ENCODE results near the gene TNFSF18.
"Not testable (repeated sequence)": the region's sequence is repeated elsewhere in the genome, so short reads cannot be mapped to it uniquely, and the experiment has no call there.

Gene TNFSF18, protein sequence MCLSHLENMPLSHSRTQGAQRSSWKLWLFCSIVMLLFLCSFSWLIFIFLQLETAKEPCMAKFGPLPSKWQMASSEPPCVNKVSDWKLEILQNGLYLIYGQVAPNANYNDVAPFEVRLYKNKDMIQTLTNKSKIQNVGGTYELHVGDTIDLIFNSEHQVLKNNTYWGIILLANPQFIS

DNA sequence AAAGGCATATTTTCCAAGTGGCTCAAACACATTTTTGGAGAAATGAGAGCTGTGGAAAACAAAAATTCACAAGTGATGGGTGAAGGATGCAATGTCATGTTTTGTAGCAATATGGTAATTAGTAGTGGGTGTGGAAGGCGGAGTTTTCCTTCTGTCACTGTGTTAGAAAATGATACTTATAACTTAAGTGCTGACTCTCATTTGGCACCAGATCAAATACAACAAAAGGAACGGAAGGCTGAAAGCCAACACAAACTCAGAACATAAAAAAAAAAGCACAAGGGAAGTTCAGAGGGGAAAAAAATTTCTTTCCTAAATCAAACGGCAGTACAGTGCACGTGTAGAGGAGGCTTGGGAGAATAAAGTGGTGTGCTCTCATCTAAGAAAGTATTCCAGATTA, at the start of gene TNFSF18:
TSS of gene TNFSF18 (minus strand) at position 77 of the 400 bp plus-strand sequence. CDS start at position 32, 45 bp downstream.
- DNase-seq (ENCODE audit: low spot score), result no peak

DNA sequence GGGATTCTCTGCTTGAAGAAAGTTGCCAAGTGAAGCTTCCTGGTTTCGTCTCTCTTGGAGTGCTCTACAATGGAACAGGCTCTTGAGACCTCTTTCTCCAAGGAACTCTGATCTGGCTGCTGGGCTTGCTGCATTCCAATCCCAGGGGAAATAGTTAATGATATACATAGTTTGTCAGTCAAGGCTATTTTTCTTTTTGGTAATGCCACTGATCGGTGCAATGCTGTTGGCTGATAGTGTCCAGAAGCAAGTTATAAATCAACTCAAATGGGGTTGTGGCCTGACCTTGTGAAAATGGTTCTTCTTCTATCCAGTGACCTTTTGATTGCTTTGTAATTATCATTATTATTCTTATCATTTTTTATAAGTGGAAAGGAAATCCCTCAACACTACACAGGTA, 48.4 kb upstream of the TNFSF18 start:
- DNase-seq (ENCODE audit: low spot score), result no peak

DNA sequence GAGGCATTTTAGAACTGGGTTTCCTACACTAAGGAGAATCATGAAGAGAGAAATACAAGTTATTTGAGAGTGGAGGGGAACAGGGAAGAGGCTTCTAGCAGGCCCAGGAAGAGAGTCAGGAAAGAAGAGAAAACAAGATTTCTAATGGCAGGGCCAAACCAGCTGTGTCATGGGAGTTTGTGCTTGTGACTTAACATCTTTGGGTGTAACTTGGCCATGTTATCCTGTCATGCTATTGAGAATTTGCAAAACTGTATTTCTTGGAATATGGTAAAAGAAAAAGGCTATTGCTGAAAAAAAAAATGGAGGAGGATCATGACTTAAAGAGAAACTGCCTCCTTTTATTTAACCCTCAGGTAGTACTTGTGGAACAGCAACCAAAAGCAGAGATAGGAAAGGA, 47.4 kb upstream of the TNFSF18 start:
- no peak for DNase-seq (ENCODE audit: low spot score)

- DNase-seq (ENCODE audit: low spot score), result no peak
Observed at GRCh38 chr1:173097001-173097400, 46.3 kb upstream of the TNFSF18 start.

DNA sequence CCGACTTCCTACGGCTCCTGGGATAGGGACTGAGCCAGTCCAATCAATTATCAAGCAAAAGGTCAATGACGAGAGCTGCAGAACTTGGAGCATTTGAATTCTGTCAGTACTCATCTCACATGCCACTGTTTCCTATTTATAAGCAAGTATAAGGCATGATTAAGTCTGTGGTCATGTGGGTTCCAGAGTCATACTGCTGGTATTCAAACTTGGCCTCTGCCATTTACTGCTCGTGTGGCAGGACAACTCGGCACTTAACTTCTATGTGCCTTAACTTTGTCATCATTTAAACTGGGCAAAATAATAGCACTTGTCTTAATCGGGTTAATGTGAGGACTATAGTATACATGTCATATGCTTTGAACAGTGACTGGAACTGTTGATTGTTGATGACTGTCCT, 44.9 kb upstream of the TNFSF18 start:
- no peak for DNase-seq (ENCODE audit: low spot score)

DNA sequence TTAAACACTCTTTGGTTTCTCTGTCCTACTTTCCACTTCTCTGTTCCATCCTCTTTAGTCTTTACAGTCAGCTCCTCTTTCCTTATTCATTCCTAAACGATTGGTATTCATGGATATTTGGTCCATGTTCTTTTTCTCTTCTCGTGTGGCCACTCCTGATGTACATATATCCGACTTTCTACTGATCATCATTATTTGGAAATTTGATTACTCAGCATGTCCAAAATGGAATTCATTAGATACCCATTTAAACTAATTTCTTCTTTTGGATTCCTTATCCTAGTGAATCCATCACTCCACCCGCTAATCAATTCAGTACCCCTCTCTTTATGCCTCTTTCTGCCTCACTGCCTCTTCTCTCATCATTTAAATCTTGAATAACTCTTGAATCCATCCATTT, 43.8 kb upstream of the TNFSF18 start:
- DNase-seq (ENCODE audit: low spot score), result no peak

GRCh38 chr1:173093691-173094445, 43.1 kb upstream of the TNFSF18 start:
- no peak for DNase-seq (ENCODE audit: low spot score)

- DNase-seq (ENCODE audit: low spot score), result no peak
Observed at GRCh38 chr1:173084292-173084691, 33.6 kb upstream of the TNFSF18 start.

GRCh38 chr1:173082913-173083312, 32.2 kb upstream of the TNFSF18 start:
- no peak for DNase-seq (ENCODE audit: low spot score)

- not testable (repeated sequence) for DNase-seq (ENCODE audit: low spot score)
Observed at GRCh38 chr1:173074217-173074616, 23.5 kb upstream of the TNFSF18 start.

DNA sequence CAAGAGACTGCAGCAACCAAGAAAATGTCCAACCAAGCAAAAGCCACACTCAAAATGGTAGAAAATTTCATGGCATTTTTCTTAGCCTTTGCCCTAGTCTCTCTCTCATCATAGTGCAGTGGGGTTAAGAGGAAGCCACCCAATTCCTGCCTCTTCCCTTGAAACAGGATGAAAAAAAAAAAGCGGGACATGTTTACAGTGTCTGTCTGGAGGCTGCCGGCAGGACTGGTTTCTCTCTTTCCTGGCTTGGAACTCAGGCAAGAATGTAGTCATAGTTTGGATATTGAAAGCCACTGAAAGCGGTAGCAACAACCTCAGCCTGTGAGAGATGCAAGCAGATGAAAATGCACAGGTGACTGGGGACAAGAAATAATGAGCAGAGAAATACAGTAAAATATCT, 13.3 kb upstream of the TNFSF18 start:
- no peak for DNase-seq (ENCODE audit: low spot score)

GRCh38 chr1:173063171-173063570, 12.4 kb upstream of the TNFSF18 start:
- no peak for DNase-seq (ENCODE audit: low spot score)

DNA sequence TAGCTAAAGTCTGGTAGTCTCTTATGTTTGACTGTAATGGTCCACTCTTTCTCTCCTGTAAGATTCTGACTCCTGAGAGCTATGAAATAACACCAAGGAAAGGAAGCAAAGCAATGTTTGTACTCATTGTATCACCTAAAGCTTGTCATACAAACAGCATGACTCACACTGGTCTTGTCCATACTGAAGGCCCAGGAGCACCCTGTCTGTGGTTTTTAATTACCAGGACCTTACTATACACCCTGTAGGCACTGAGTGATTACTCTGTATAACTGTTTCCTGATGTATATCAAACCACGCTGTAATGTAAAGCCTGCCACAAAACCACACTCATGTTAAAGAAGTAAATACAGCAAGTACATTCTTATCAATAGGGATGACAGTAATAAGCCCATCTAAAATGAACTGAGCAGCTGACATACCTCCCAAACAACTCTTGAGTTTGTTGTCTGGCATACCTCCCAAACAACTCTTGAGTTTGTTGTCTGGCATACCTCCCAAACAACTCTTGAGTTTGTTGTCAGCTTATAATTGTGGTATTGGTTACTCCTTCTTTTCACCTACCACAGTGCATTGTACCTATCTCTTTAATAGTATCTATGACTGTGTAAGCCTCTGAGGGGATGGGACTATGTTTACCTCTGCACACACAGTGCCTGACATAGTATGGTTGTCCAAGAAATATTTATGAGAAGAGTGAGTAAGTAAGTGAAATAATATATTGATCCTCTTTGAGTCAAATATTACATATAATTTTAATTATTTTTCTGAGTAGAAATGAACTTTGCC, 11.6 kb upstream of the TNFSF18 start:
- DNase-seq (ENCODE audit: low spot score), result no peak

DNA sequence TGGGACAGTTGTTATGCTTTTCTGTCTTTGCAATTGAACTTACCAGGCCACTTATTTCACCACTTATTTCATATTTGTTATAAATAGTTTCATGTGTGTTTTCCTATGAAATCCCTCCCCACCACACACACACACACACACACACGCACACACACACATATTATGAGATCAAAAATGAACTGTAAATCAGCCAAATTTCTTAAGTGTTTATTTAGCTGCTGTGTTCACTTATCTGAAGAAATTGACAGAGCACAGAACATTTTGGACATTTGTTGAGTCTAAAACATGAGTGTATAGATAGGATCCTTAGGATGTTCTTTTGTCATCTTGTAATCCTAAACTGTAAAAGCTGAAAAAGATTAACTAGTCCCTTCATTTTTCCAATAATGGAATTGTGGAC, 7.8 kb upstream of the TNFSF18 start:
- DNase-seq (ENCODE audit: low spot score), result no peak

- no peak for DNase-seq (ENCODE audit: low spot score)
Observed at GRCh38 chr1:173057984-173058383, 7.2 kb upstream of the TNFSF18 start.

GRCh38 chr1:173056365-173056764, 5.6 kb upstream of the TNFSF18 start:
- DNase-seq (ENCODE audit: low spot score), result no peak

- DNase-seq (ENCODE audit: low spot score), result no peak
Observed at GRCh38 chr1:173052681-173053196, 2.0 kb upstream of the TNFSF18 start.

DNA sequence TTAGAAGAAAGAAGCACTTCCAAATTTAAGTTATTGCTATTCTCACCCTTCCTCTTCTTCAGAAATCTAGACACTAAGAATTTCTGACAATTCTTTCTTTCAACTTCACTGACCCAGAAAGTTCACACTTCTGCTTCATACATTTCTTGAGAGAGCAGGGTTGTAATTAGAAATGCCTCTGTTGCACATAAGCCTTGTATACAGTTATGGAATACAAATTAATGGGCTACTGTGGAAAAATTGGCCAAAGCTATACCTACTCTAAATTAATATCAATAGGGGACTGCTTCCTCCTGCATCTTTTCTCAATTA, 1.5 kb downstream of the TNFSF18 start:
- no peak for DNase-seq (ENCODE audit: low spot score)

- no peak for DNase-seq (ENCODE audit: low spot score)
Observed at GRCh38 chr1:173048621-173049321, 2.0 kb downstream of the TNFSF18 start.

DNA sequence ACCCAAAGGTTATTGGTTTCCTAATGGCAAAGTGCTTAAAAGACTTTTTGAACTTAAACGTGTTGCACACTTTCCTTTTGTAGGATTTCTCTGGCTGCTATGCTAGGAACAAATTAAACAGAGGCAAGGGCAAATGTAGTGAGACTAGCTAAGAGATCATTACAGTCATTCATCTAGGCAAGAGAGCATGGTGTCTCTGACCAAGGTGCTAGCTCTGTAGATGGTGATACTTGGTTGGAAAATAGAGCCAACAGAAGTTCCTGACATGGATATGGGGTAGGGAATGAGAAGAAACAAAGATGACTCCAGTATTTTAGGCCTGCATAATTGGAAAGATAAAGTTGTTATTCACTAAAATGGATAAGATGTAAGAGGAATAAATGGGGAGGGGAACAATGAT, 6.1 kb downstream of the TNFSF18 start:
- no peak for DNase-seq (ENCODE audit: low spot score)

DNA sequence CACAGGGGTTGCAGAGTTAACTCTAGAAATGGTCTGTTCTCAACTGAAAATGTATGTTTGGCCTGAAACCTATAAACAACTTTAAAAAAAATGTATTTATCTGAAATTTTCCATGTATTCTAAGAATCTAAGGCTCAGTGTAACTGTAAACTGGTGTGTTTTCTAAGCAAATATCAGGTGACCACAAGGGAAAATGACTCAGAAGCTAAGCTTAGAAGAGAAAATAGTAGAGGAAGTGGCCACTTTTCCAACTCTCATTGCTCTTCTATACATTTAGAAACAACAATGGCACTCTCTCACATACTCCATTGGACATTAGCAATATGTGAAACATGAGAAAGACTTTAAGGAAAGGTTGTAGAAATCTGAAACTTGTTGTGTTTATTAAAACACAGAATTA, 7.5 kb downstream of the TNFSF18 start:
- no peak for DNase-seq (ENCODE audit: low spot score)

DNA sequence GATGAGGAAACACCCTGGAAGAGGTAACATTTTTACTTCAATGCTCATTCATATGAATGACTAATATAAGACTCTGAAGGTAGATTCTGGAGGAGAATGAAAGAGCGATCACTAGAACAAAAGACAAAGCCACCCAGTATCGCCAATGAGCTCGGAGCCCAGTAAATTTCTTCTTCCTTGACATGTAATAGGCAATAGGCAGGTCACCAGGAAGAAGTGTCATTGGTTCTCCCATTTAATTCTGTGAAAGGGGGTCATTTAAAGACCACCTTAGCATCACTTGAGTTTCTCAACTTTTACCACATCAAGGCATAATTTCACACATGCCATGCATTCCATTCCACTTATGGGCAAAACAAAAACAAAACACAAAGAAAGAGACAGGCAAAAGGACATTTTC, 7.9 kb downstream of the TNFSF18 start:
- DNase-seq (ENCODE audit: low spot score), result no peak
